ENCODE measurements around the gene ADAM20.
"Not testable (repeated sequence)": the region's sequence is repeated elsewhere in the genome, so short reads cannot be mapped to it uniquely, and the experiment has no call there.

The ADAM20 gene

GRCh38 chr14:70534904-70535303 is at the start of gene ADAM20:
ADAM20 (minus strand) TSS chr14:70535004; CDS start chr14:70524757, 10,247 bp downstream.
- no peak for DNase-seq

GRCh38 chr14:70576891-70577290 is 42.1 kb upstream of the ADAM20 start:
- DNase-seq = no peak

GRCh38 chr14:70573050-70573449 is 38.2 kb upstream of the ADAM20 start:
- no peak for DNase-seq

- no peak for DNase-seq
These were observed 36.3 kb upstream of the ADAM20 start for GRCh38 chr14:70571139-70571538.

GRCh38 chr14:70567791-70568190 is 33.0 kb upstream of the ADAM20 start:
- no peak for DNase-seq

- no peak for DNase-seq
These were observed 29.1 kb upstream of the ADAM20 start for GRCh38 chr14:70563869-70564268.

- DNase-seq = no peak
These were observed 28.6 kb upstream of the ADAM20 start for GRCh38 chr14:70563417-70563816.

- no peak for DNase-seq
These were observed 23.6 kb upstream of the ADAM20 start for GRCh38 chr14:70558356-70558755.

- no peak for DNase-seq
These were observed 21.1 kb upstream of the ADAM20 start for GRCh38 chr14:70555890-70556289.

- no peak for DNase-seq
These were observed 3.3 kb upstream of the ADAM20 start for GRCh38 chr14:70538087-70538486.

GRCh38 chr14:70536830-70537229 is 2.0 kb upstream of the ADAM20 start:
- DNase-seq = no peak

- no peak for DNase-seq
These were observed 4.4 kb downstream of the ADAM20 start for GRCh38 chr14:70530417-70530816.

GRCh38 chr14:70527501-70528105 is 7.2 kb downstream of the ADAM20 start:
- no peak for DNase-seq

GRCh38 chr14:70525691-70526090 is 9.1 kb downstream of the ADAM20 start:
- DNase-seq = no peak

GRCh38 chr14:70515811-70516210 is 19.0 kb downstream of the ADAM20 start:
- no peak for DNase-seq

GRCh38 chr14:70514168-70515069 is 20.4 kb downstream of the ADAM20 start:
- no peak for DNase-seq

- DNase-seq = no peak
These were observed 36.6 kb downstream of the ADAM20 start for GRCh38 chr14:70498191-70498590.

- no peak for DNase-seq
These were observed 45.1 kb downstream of the ADAM20 start for GRCh38 chr14:70489579-70490200.

GRCh38 chr14:70477356-70478105 is 57.3 kb downstream of the ADAM20 start:
- DNase-seq = not testable (repeated sequence)

- not testable (repeated sequence) for DNase-seq
These were observed 59.3 kb downstream of the ADAM20 start for GRCh38 chr14:70475459-70475858.

- DNase-seq = no peak
These were observed 61.0 kb downstream of the ADAM20 start for GRCh38 chr14:70473825-70474224.
